LNCaP clone FGC (cell line): ENCODE data around the gene CASQ1.

ENCODE experiments used
- DNase-seq: peaks from one replicate; pipeline ENCODE4 v3.0.0-alpha.2; 2011; ENCODE audit warnings: low read depth
- H3K4me3 ChIP-seq: 2 replicates; pipeline ENCODE4 v1.5.1; 2011; ENCODE audit warnings: mild to moderate bottlenecking, low read depth, low read length, control low read depth
- CTCF ChIP-seq: IDR thresholded peaks from 2 replicates; pipeline ENCODE4 v1.5.1; 2012; ENCODE audit warnings: mild to moderate bottlenecking; ENCODE audit not compliant: control insufficient read depth, insufficient read depth; ENCODE audit errors: extremely low read depth

CASQ1 gene

GRCh38 chr1:160245434-160245833 lies 55.1 kb downstream of the CASQ1 start:
- no peak for TF ChIP-seq CTCF
- no peak for DNase-seq

GRCh38 chr1:160247053-160247452 lies 56.7 kb downstream of the CASQ1 start:
- no peak overlapping the region for H3K4me3 ChIP-seq
- no peak for DNase-seq
- TF ChIP-seq CTCF, result no peak

More at GRCh38 chr1:160245434-160245833, 55.1 kb downstream of the CASQ1 start:
- H3K4me3 ChIP-seq, result no peak overlapping the region

- no peak overlapping the region for H3K4me3 ChIP-seq
- no peak for DNase-seq
- TF ChIP-seq CTCF, result no peak
Measured at GRCh38 chr1:160251011-160251410, 60.6 kb downstream of the CASQ1 start.
